GM12872 (cell line): ENCODE results near the gene ZNFX1.

Experiments used
- CTCF ChIP-seq: IDR thresholded peaks from 3 replicates; pipeline ENCODE4 v1.5.1; 2011; ENCODE audit warnings: low read depth, mild to moderate bottlenecking, low read length, moderate library complexity; ENCODE audit not compliant: insufficient read depth

Gene ZNFX1

GRCh38 chr20:49234831-49235230, 43.0 kb downstream of the ZNFX1 start:
- no peak for TF ChIP-seq CTCF

GRCh38 chr20:49233226-49233625, 44.6 kb downstream of the ZNFX1 start:
- no peak for TF ChIP-seq CTCF

- no peak for TF ChIP-seq CTCF
These were observed 46.4 kb downstream of the ZNFX1 start for GRCh38 chr20:49231471-49231870.

GRCh38 chr20:49230561-49231133, 47.2 kb downstream of the ZNFX1 start:
- TF ChIP-seq CTCF = no peak

GRCh38 chr20:49230021-49230420, 47.8 kb downstream of the ZNFX1 start:
- no peak for TF ChIP-seq CTCF

GRCh38 chr20:49229381-49229780, 48.5 kb downstream of the ZNFX1 start:
- TF ChIP-seq CTCF = no peak

- TF ChIP-seq CTCF = no peak
These were observed 49.2 kb downstream of the ZNFX1 start for GRCh38 chr20:49228676-49229075.

- no peak for TF ChIP-seq CTCF
These were observed 52.0 kb downstream of the ZNFX1 start for GRCh38 chr20:49225896-49226295.
